Astrocyte (in vitro differentiated cells and primary cell): Measurements from ENCODE around the gene LRFN5.

Source experiments
- CTCF ChIP-seq: IDR thresholded peaks from 2 replicates; pipeline ENCODE4 v1.5.1; 2011; ENCODE audit warnings: low read depth, mild to moderate bottlenecking, inconsistent platforms, low read length, moderate library complexity; ENCODE audit not compliant: insufficient read depth
- EZH2 ChIP-seq: IDR thresholded peaks from 2 replicates; pipeline ENCODE4 v1.6.1; 2012; ENCODE audit warnings: mild to moderate bottlenecking, low read length, inconsistent platforms; ENCODE audit not compliant: insufficient read depth

GRCh38 chr14:41642367-41642766 lies 35.7 kb downstream of the LRFN5 start:
- TF ChIP-seq CTCF (no peak), EZH2 (no peak)
